GM13976 (cell line): ENCODE results near the gene LRRC27.
"Not testable (repeated sequence)": the region's sequence is repeated elsewhere in the genome, so short reads cannot be mapped to it uniquely, and the experiment has no call there.

ENCODE experiments used
- DNase-seq: peaks from one replicate; pipeline ENCODE4 v3.0.0; 2012; ENCODE audit warnings: low spot score
- in situ Hi-C: fragments of 300-500 bp; cut with MboI; formaldehyde crosslinking; loops from one replicate; pipeline ENCODE4 v1.12.0; 2022; ENCODE audit warnings: low sequenced_read_pairs, mixed read lengths, inconsistent platforms; ENCODE audit not compliant: unreplicated experiment
- TF ChIP-seq, protein P1 (sequence below): IDR thresholded peaks from 2 replicates; pipeline ENCODE4 v1.5.1; 2012; ENCODE audit warnings: borderline replicate concordance, mild to moderate bottlenecking; ENCODE audit not compliant: insufficient read depth; ENCODE audit errors: extremely low read depth, missing control alignments, control extremely low read depth

The LRRC27 gene

DNA sequence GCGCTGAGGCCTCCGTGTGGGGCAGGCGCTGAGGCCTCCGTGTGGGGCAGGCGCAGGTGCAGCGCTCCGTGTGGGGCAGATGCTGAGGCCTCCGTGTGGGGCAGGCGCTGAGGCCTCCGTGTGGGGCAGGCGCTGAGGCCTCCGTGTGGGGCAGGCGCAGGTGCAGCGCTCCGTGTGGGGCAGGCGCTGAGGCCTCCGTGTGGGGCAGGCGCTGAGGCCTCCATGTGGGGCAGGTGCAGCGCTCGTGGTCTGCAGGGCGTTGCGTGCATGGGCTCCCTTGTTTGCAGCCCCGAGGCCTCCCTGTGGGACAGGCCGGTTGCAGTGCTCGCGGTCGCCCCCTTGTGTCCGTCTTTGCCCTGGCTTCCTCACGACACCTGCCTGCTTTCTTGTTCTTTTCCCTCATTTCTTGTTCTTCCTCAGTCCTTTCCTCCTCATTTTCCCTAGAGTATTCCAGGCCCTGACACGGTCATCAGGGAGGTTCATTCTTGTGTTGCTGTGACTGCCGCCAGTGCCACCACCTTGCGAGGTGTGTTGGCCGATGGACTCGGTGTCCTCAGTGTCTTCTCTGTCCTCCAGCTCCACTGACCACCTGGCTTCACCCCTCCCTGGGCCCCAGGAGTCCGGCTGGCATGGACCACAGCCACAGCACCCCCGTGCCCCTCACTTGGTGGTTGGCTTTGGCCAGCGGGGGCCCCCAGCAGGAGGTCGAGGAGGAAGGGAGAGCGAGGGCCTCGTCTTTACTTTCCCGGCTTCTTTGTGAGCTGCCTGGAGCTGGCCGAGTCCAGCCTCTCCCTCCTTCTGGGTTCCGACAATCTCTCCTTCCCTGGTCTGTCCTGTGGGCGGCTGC, 20.7 kb downstream of the LRRC27 start:
- in situ Hi-C loops: not testable (repeated sequence)
- DNase-seq: peak; percentile 91
- TF ChIP-seq, protein P1, sequence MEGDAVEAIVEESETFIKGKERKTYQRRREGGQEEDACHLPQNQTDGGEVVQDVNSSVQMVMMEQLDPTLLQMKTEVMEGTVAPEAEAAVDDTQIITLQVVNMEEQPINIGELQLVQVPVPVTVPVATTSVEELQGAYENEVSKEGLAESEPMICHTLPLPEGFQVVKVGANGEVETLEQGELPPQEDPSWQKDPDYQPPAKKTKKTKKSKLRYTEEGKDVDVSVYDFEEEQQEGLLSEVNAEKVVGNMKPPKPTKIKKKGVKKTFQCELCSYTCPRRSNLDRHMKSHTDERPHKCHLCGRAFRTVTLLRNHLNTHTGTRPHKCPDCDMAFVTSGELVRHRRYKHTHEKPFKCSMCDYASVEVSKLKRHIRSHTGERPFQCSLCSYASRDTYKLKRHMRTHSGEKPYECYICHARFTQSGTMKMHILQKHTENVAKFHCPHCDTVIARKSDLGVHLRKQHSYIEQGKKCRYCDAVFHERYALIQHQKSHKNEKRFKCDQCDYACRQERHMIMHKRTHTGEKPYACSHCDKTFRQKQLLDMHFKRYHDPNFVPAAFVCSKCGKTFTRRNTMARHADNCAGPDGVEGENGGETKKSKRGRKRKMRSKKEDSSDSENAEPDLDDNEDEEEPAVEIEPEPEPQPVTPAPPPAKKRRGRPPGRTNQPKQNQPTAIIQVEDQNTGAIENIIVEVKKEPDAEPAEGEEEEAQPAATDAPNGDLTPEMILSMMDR: peak; percentile 78

DNA sequence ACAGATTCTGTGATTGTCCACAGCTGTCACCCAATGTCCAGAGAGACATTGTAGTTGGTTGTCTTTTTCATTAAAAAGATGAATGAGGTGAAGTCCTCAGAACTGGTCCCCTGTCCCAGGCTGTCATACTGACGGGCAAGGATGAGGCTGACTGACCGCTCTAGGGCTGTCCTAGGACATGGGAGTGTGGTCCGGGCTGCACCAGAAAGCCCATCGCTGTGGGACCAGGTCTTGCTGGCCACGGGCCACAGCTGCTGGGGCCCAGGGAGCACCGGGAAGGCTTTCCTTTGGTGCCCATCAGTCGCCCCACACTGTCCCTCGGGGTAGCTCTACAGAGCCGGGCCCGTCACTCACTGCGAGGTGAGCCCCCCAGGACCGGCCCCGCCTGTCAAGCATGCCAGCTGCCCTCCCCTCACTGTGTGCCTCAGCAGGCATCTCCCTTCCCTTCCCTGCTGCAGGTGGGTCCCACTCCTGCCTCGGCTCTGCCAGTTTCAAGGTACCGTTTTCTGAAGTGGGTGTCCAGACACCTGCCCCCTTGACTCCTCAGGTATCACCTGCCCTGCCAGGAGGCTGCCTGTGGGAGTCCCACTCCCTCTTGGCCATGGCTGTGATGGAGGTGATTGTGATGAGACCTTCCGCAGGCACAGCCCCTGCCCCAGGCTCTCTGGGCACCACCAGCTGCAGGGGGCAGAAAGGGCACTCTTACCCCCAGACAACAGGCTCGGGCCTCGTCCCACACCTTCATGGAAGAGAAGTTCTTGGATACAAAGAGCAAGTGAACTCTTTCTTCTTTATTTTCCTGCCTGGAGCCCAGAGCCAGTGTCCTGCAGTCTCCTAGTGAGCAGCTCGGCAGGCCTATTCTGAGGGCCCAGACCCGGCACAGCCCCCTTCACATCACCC, 21.7 kb downstream of the LRRC27 start:
- in situ Hi-C loops: no loop called here
- TF ChIP-seq, protein P1: no peak
- no peak for DNase-seq

GRCh38 chr10:132354356-132355094, 22.5 kb downstream of the LRRC27 start:
- no peak for DNase-seq
- TF ChIP-seq, protein P1: no peak
- in situ Hi-C loops: no loop called here

DNA sequence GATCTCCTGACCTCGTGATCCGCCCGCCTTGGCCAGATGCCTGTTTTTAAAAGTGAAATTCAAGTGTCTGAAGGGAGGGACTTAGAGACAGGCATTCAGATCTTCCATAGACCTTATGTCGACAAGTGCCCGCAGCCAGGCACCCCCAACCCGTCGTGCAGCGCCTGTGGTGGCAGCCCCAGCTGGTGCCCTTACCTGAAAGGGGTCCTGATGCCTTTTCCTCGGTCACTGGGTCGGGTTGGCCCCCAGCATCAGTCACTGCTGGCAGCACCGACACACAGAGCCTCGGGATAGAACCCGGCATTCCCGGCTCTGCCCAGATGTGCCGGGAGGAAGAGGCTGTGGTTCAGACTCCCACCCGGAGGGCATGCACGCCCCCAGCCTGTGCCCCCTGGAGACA, 23.3 kb downstream of the LRRC27 start:
- in situ Hi-C loops: no loop called here
- TF ChIP-seq, protein P1: no peak

DNA sequence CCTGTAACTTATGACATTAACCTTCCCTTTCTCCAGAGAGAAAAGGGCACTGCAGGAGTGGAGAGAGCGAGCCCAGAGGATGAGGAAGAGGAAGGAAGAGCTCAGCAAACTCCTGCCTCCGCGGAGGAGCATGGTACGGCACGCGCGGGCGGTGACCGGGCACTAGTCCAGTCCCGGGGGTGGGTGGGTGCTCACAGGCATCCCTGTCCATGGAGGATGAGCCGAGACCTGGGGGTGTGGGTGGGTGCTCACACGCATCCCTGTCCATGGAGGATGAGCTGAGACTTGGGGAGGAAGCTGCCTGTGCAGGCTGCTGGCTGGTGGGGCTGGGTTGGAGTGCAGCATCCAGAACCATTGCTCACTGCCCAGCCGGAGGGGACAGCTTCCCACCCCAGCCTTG, 23.8 kb downstream of the LRRC27 start:
- in situ Hi-C loops: no loop called here
- TF ChIP-seq, protein P1: no peak
- no peak for DNase-seq

More for the DNA sequence above, 23.3 kb downstream of the LRRC27 start:
- DNase-seq: no peak

- in situ Hi-C loops: no loop called here
- TF ChIP-seq, protein P1: no peak
- no peak for DNase-seq
Measured at GRCh38 chr10:132356621-132357195, 24.7 kb downstream of the LRRC27 start.
